ENCODE results near the gene ECHDC1. TPM values are rescaled to one million over a fixed set of nuclear protein-coding genes. Genes with fewer than 3 reads are reported as not detected.

The ECHDC1 gene
- total and polyA plus RNA-seq, 9 donors = 51.2 to 70.0 (median 60.5) TPM

DNA sequence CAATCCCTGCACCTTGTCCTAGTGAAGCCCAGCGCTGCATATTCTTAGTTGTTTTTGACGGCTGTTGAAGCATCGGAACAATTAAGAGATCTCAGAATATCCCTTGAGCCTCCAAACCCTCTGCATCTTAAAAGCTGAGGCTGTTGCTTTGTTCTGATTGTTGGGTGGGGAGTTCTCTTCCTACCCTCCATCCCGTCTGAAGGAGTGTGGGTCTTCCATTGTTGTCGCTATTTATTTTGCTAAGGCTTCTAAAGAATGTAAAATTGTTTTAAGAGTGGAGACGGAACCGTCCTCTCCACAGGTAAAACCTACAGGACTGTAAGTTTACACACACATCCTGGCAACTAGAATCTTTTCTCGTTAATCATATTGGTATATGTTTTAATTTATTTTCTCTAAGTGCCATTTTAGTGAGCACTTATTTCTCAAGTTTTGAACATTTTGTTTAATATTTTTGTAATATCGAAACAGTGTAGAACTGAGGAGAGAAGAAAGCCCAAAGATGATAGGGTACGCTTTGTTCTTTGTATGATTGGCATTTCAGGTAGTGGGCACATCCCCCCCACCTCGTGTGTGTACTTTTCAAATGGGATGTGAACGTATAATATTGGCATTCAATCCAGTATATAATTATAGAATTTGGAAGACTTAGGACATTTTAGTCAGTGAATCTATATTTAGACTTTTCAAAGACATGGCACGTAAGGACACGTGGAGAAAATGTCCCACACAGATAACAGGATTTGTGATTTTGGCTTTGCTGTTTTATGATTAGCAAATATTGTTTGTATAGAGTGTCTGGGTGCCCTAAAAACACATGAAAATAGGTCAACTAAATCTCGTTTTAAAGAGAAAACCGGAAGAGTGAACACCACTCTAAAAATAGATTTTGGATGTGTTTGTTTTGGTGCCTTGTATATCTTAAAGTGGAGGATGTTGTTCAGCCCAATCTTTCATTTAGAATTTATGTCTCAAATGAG lies 75.5 kb downstream of the ECHDC1 start:
- Histone ChIP-seq H3K27ac (ENCODE audit: low read length) (peak overlapping the region; percentile 99), H3K4me3 (ENCODE audit: low read length) (peak overlapping the region; percentile 81), H3K9me3 (replicated peaks; ENCODE audit: control insufficient read depth, low read depth, low read length) (no peaks in the 10 kb centered on the region), H3K27me3 (ENCODE audit: control insufficient read depth, insufficient read depth, low read length) (no peaks in the 10 kb centered on the region), H3K4me1 (ENCODE audit: control insufficient read depth, insufficient read depth, low read length) (no peaks in the 10 kb centered on the region), H3K36me3 (ENCODE audit: control insufficient read depth, insufficient read depth, low read length) (no peaks in the 10 kb centered on the region)
- DNase-seq = peak; percentile 56
- WGBS (ENCODE audit: insufficient coverage) = no CpG with 5 or more reads among the region's 16 CpGs

DNA sequence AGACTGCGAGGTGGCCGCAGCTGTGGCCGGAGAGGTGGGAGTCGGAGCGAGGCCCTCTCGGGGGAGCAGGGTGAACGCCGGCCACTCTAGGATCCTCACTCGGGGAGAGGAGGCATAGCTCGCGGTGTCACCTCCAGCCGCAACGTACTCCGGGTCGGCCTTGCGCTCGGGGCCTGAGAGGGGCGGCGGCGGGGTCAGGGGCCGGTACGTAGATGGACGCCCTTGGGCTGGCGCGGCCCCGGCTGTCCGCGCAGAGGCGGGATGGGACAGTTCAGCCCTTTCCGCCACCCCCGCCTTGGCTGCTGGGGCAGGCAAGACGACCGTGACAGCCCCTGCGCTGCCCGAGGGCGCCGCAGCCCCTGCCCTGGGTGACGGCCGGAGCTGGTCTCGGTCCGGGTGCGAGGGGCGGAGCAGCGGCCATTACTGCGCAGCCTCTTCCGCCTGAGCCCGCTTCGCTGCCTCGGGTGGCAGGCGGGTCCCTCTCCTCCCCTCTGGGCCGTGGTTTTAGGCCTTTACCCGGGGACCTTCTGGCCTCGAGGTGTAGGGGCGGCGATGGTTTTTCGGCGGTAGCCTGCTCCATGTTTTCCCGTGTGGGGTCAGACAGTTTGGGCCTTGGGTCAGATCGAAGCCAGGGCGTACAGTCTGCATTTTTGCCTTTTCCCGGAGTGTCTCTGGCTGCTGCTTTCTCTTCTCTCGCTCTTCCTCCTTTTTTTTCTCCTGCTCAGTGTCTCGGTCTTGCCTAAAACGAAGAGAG lies 76.3 kb downstream of the ECHDC1 start:
- Histone ChIP-seq H3K4me1 (ENCODE audit: control insufficient read depth, insufficient read depth, low read length) (no peaks in the 10 kb centered on the region), H3K27ac (ENCODE audit: low read length) (peak overlapping the region; percentile 99), H3K9me3 (replicated peaks; ENCODE audit: control insufficient read depth, low read depth, low read length) (no peaks in the 10 kb centered on the region), H3K36me3 (ENCODE audit: control insufficient read depth, insufficient read depth, low read length) (no peaks in the 10 kb centered on the region), H3K4me3 (ENCODE audit: low read length) (peak overlapping the region; percentile 81), H3K27me3 (ENCODE audit: control insufficient read depth, insufficient read depth, low read length) (no peaks in the 10 kb centered on the region)
- 0% methylated on average over 64 of the region's 64 CpGs for WGBS (ENCODE audit: insufficient coverage)
- DNase-seq = peak; percentile 78

DNA sequence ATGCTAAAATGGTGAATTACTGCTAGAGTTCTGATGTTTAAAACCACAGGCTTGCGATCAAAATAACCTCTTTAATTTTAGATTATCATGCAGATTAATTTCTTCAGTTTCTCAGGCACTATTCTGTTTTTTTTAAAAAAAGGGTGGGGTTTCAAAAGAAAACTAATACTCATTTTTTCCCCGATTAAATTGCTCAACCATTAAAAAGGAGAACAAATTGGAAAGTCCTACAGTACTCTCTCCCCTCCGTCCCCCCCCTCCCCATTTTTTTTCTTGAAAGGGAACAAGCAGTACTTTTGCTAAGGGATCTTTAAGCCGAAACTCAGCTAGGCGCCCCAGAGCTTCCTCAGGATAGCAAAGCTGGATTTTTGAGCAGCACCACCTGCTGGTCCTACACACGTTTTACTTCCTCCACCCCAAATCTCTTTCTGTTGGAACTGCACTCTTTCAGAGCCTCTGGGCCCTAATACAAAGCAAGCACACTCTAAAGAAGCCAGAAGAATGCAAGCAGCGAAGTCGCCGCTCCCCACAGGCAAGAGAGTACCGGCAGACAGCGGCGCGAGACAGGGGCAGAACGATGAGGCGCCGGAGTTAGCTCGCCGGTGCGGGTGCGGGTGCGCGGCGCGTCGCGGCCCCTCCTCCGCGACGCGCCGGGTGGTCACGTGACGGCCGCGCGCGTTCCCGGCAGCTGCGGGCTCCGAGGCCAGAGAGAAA lies 77.1 kb downstream of the ECHDC1 start, which contains the start of gene RNF146:
Gene RNF146 (plus strand): TSS at position 687 of the 714 bp plus-strand sequence. CDS start 13,475 bp downstream, outside the sequence.
- DNase-seq = peak; percentile 95
- Histone ChIP-seq H3K27me3 (ENCODE audit: control insufficient read depth, insufficient read depth, low read length) (no peaks in the 10 kb centered on the region), H3K4me1 (ENCODE audit: control insufficient read depth, insufficient read depth, low read length) (no peaks in the 10 kb centered on the region), H3K4me3 (ENCODE audit: low read length) (peak within 1 kb of the TSS; percentile 81), H3K9me3 (replicated peaks; ENCODE audit: control insufficient read depth, low read depth, low read length) (no peaks in the 10 kb centered on the region), H3K27ac (ENCODE audit: low read length) (peak within 1 kb of the TSS; percentile 99), H3K36me3 (ENCODE audit: control insufficient read depth, insufficient read depth, low read length) (no peaks in the 10 kb centered on the region)
- under 1% methylated on average over 38 of the region's 40 CpGs for WGBS (ENCODE audit: insufficient coverage)

DNA sequence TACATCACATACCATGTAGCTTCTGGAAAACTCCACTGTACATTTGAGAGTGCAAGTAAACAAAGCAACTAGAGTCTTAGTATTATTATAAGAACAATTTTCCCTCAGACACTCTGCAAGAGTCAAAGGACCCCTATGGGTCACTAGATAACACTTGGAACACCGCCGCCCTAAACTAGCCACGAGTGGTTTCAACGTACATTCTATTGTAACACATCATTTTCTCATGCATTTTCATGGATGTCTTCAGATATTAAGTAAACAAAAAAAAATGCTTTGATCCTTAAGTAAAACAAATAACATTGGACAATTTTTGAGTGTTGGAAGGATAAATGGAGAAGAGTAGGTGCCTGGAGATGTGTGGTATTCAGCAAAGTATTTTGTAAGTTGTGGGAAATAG lies 79.9 kb downstream of the ECHDC1 start:
- DNase-seq = no peak
- no peaks in the 10 kb centered on the region for H3K4me1 ChIP-seq (ENCODE audit: control insufficient read depth, insufficient read depth, low read length)
- H3K27me3 ChIP-seq (ENCODE audit: control insufficient read depth, insufficient read depth, low read length) = no peaks in the 10 kb centered on the region
- no peaks in the 10 kb centered on the region for H3K9me3 ChIP-seq (replicated peaks; ENCODE audit: control insufficient read depth, low read depth, low read length)
- no peak overlapping the region for H3K4me3 ChIP-seq (ENCODE audit: low read length)
- no peak overlapping the region for H3K27ac ChIP-seq (ENCODE audit: low read length)
- H3K36me3 ChIP-seq (ENCODE audit: control insufficient read depth, insufficient read depth, low read length) = no peaks in the 10 kb centered on the region
- no CpG with 5 or more reads among the region's 4 CpGs for WGBS (ENCODE audit: insufficient coverage)

DNA sequence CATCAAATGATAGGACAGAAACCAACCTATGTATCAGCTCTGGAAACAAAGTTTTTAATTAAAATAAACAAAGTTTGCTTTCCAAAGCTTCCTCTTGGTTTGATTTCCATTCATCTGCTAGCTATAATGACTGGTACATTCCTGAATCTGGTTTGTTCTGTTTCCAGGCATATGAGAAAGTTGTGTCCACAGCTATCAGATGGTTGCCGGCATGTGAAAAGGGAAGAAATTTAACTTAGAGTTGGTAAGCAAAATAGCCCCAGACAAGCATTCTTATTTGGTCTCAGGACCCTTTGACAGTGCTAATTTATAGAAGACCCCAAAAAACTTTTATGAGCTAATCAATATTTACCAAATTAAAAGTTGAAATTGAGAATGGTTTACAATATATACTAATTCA lies 80.5 kb downstream of the ECHDC1 start:
- DNase-seq = no peak
- no peaks in the 10 kb centered on the region for H3K9me3 ChIP-seq (replicated peaks; ENCODE audit: control insufficient read depth, low read depth, low read length)
- no peaks in the 10 kb centered on the region for H3K27me3 ChIP-seq (ENCODE audit: control insufficient read depth, insufficient read depth, low read length)
- WGBS (ENCODE audit: insufficient coverage) = no CpG with 5 or more reads among the region's 1 CpG
- H3K27ac ChIP-seq (ENCODE audit: low read length) = no peak overlapping the region
- no peak overlapping the region for H3K4me3 ChIP-seq (ENCODE audit: low read length)
- no peaks in the 10 kb centered on the region for H3K4me1 ChIP-seq (ENCODE audit: control insufficient read depth, insufficient read depth, low read length)
- H3K36me3 ChIP-seq (ENCODE audit: control insufficient read depth, insufficient read depth, low read length) = no peaks in the 10 kb centered on the region

DNA sequence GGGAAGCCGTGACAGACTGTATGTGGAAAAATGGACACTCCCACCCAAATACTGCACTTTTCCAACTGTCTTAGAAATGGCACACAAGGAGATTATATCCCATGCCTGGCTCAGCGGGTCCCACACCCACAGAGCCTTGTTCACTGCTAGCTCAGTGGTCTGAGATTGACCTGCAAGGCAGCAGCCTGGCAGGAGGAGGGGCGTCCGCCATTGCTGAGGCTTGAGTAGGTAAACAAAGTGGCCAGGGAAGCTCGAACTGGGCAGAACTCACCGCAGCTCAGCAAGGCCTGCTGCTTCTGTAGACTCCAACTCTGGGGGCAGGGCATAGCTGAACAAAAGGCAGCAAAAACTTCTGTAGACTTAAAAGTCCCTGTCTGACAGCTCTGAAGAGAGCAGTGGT lies 88.1 kb downstream of the ECHDC1 start:
- Histone ChIP-seq H3K36me3 (ENCODE audit: control insufficient read depth, insufficient read depth, low read length) (no peaks in the 10 kb centered on the region), H3K27me3 (ENCODE audit: control insufficient read depth, insufficient read depth, low read length) (no peaks in the 10 kb centered on the region), H3K27ac (ENCODE audit: low read length) (no peak overlapping the region), H3K4me1 (ENCODE audit: control insufficient read depth, insufficient read depth, low read length) (no peaks in the 10 kb centered on the region), H3K9me3 (replicated peaks; ENCODE audit: control insufficient read depth, low read depth, low read length) (no peaks in the 10 kb centered on the region), H3K4me3 (ENCODE audit: low read length) (no peak overlapping the region)
- no peak for DNase-seq
- 97% methylated on average over 5 of the region's 6 CpGs for WGBS (ENCODE audit: insufficient coverage)

DNA sequence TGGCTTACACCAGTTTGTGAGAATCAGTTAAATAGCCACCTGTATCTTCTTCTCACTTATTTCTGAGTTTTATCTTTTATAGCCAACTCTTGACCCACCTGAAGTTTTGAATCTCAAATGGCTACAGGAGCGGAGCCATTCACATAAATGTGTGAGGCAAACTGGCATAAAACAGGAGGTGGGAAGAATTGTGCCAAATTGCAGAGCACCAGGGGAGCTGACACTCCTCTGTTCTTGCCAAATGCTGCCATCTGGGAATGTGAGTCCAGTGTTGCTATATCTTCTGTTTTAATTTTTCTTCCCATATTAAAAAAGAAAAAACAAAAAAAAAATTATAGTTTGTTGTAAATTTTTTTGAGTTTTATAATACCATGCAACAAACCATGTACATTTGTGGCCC lies 93.8 kb downstream of the ECHDC1 start:
- H3K4me3 ChIP-seq (ENCODE audit: low read length) = no peak overlapping the region
- whole genome bisulfite sequencing (ENCODE audit: insufficient coverage) = no CpG with 5 or more reads among the region's 1 CpG
- H3K9me3 ChIP-seq (replicated peaks; ENCODE audit: control insufficient read depth, low read depth, low read length) = no peaks in the 10 kb centered on the region
- no peaks in the 10 kb centered on the region for H3K27me3 ChIP-seq (ENCODE audit: control insufficient read depth, insufficient read depth, low read length)
- H3K27ac ChIP-seq (ENCODE audit: low read length) = no peak overlapping the region
- no peaks in the 10 kb centered on the region for H3K36me3 ChIP-seq (ENCODE audit: control insufficient read depth, insufficient read depth, low read length)
- no peaks in the 10 kb centered on the region for H3K4me1 ChIP-seq (ENCODE audit: control insufficient read depth, insufficient read depth, low read length)
- no peak for DNase-seq

DNA sequence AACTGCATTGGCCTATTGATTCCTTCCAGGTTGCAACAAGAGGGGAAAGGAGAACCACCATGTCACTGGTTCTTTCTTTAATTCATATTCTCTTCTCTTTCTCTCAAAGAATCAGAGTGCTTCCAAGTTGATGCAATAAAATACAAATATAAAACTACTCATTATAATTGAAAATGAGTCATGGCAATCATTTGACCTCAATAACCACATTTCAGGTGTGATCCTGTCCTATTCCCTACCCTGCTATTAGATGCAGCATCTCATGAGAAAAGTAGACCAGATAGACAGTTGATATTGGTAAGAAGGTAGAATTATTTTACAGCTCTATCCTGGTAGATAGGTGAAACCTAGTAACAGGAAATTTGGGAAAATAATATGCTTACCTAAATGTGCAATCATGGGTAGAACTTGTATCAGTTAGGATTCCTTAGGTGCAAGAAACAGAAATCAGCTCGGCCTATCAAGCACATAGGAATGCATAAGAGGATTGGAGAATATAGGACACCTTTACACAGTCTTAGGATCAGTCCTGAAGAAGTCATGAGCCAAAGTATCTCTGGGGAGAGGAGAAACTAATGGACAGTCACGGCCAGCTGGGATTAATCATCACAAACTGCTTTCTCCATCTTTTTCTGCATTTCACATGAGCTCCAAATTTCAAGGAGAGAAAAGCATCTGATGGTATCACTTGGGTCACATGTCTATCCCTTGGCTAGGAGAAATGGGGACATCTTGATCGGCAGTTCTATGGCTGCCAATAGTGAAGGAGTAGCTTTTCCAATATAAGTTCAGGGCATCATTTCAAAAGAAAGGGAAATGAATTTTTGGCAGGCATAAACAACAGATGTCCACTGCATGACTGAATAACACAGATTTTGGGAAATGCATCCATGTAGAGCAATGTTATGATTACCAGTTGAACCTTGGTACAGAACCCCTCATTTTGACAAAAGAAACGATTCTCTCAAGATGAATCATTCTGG lies 96.0 kb downstream of the ECHDC1 start:
- Histone ChIP-seq H3K4me3 (ENCODE audit: low read length) (no peak overlapping the region), H3K36me3 (ENCODE audit: control insufficient read depth, insufficient read depth, low read length) (no peaks in the 10 kb centered on the region), H3K4me1 (ENCODE audit: control insufficient read depth, insufficient read depth, low read length) (no peaks in the 10 kb centered on the region), H3K9me3 (replicated peaks; ENCODE audit: control insufficient read depth, low read depth, low read length) (no peaks in the 10 kb centered on the region), H3K27ac (ENCODE audit: low read length) (peak overlapping the region; percentile 15), H3K27me3 (ENCODE audit: control insufficient read depth, insufficient read depth, low read length) (no peaks in the 10 kb centered on the region)
- 76% methylated on average over 2 of the region's 4 CpGs for WGBS (ENCODE audit: insufficient coverage)
- peak; percentile 88 for DNase-seq

DNA sequence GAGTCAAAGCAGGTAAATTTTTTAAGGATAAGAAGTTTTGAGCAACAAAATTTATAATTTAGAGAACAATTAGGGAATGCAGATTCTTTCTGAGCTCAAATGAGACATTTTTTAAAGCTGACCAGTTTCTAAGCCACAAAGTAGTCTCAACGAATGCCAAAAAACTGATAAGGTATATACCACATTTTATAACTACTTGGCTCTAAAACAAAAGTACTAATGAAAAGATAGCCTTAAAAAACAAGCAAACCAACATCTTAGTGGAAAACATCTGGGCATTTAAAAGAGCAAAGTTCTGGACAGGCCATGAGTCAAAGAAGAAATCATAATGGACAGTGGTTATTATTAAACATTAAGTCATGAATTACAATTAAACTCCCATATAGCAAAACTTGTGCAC lies 99.9 kb downstream of the ECHDC1 start:
- no CpG with 5 or more reads among the region's 1 CpG for WGBS (ENCODE audit: insufficient coverage)
- H3K36me3 ChIP-seq (ENCODE audit: control insufficient read depth, insufficient read depth, low read length) = no peaks in the 10 kb centered on the region
- H3K27ac ChIP-seq (ENCODE audit: low read length) = no peak overlapping the region
- H3K27me3 ChIP-seq (ENCODE audit: control insufficient read depth, insufficient read depth, low read length) = no peaks in the 10 kb centered on the region
- H3K4me1 ChIP-seq (ENCODE audit: control insufficient read depth, insufficient read depth, low read length) = no peaks in the 10 kb centered on the region
- H3K4me3 ChIP-seq (ENCODE audit: low read length) = no peak overlapping the region
- DNase-seq = no peak
- no peaks in the 10 kb centered on the region for H3K9me3 ChIP-seq (replicated peaks; ENCODE audit: control insufficient read depth, low read depth, low read length)

Measured in muscle of leg (tissue), 11 donors.